Body of pancreas (tissue), 4 donors: ENCODE data around the gene MAP2.

Experiments
- CTCF ChIP-seq, 7 experiments: fragments of 450-650 bp in 4 of 7; fragments of 200-600 bp in 3 of 7; sonication (generic) in 3 of 7; IDR thresholded peaks; one replicate each; pipeline ENCODE4 v1.5.1; 2016 to 2019; ENCODE audit warnings: antibody characterized with exemption in 7 of 7
- POLR2A ChIP-seq, 3 donors: fragments of 450-650 bp; IDR thresholded peaks; one replicate each; pipeline ENCODE4 v1.6.1; 2016; ENCODE audit warnings: antibody characterized with exemption in 3 of 3, mild to moderate bottlenecking in 2 of 3

- TF ChIP-seq CTCF (IDR thresholded peaks at IDR 0.05): no peak
- no peak for TF ChIP-seq POLR2A (IDR thresholded peaks at IDR 0.05)
Measured at GRCh38 chr2:209456489-209456888, 32.6 kb downstream of the MAP2 start.
